Neural progenitor cell (in vitro differentiated cells): ENCODE results near the gene GARIN1A.
A peak's percentile ranks its signal among the peaks of the same experiment; 100 is the strongest.

Source experiments
- CTCF ChIP-seq: fragments of 200-600 bp; sonication (generic); IDR thresholded peaks from 2 replicates; pipeline ENCODE4 v1.5.1; 2017; ENCODE audit warnings: antibody characterized with exemption, mild to moderate bottlenecking
- EZH2 ChIP-seq: fragments of 200-600 bp; sonication (generic); IDR thresholded peaks from 2 replicates; pipeline ENCODE4 v1.6.1; 2017; ENCODE audit warnings: antibody characterized with exemption, mild to moderate bottlenecking, moderate library complexity
- EZH2phosphoT487 ChIP-seq: fragments of 200-600 bp; sonication (generic); IDR thresholded peaks from 2 replicates; pipeline ENCODE4 v1.6.1; 2017; ENCODE audit warnings: antibody characterized with exemption

GRCh38 chr7:128697302-128697905 lies 25.3 kb downstream of the GARIN1A start:
- peak; percentile 67 for TF ChIP-seq CTCF
- TF ChIP-seq EZH2phosphoT487, result no peak
- peak; percentile 55 for TF ChIP-seq EZH2
